ENCODE data around the gene ARHGAP44. TPM values are rescaled to one million over a fixed set of nuclear protein-coding genes. Genes with fewer than 3 reads are reported as not detected.

ARHGAP44 gene
- total RNA-seq, 1 donor from 2014 or later, result 8.7 TPM

- no peak overlapping the region for H3K4me3 Mint-ChIP-seq
Measured at GRCh38 chr17:12911239-12911638, 121.9 kb downstream of the ARHGAP44 start.

GRCh38 chr17:12917399-12917798 lies 128.1 kb downstream of the ARHGAP44 start:
- no peaks in the 10 kb centered on the region for H3F3A ChIP-seq (ENCODE audit: low read depth)
- peaks cover 4% of the 10 kb centered on the region for H3K27me3 Mint-ChIP-seq (ENCODE audit: insufficient read depth, low read depth)
- peaks cover 10% of the 10 kb centered on the region for H3K36me3 Mint-ChIP-seq
- no peak overlapping the region for H3K4me3 Mint-ChIP-seq
- TF ChIP-seq EZH2phosphoT487 (IDR thresholded peaks at IDR 0.05) (no peak), EZH2 (IDR thresholded peaks at IDR 0.05) (no peak), CTCF (IDR thresholded peaks at IDR 0.05) (no peak)
- H3K79me2 ChIP-seq (ENCODE audit: low read depth), result no peaks in the 10 kb centered on the region
- no peaks in the 10 kb centered on the region for H3K9me3 ChIP-seq (ENCODE audit: low read depth)
- H3K36me3 ChIP-seq, result no peaks in the 10 kb centered on the region
- no peaks in the 10 kb centered on the region for H3K27me3 ChIP-seq
- no peak overlapping the region for H3K27ac Mint-ChIP-seq
- H3K4me1 Mint-ChIP-seq, result no peaks in the 10 kb centered on the region
- no peaks in the 10 kb centered on the region for H3K9me3 Mint-ChIP-seq
- H3K9ac ChIP-seq, result no peak overlapping the region
- no peaks in the 10 kb centered on the region for H3K4me1 ChIP-seq
- no peak overlapping the region for H3K27ac ChIP-seq
- no peaks in the 10 kb centered on the region for H4K20me1 ChIP-seq (ENCODE audit: low read depth)
- H3K4me3 ChIP-seq, result no peak overlapping the region
- H2AFZ ChIP-seq (replicated peaks), result no peak overlapping the region
- DNase-seq (ENCODE audit: low spot score), result no peak
- H3K4me2 ChIP-seq, result no peak overlapping the region

More at GRCh38 chr17:12911239-12911638, 121.9 kb downstream of the ARHGAP44 start:
- Mint-ChIP-seq H3K27me3 (ENCODE audit: insufficient read depth, low read depth) (no peaks in the 10 kb centered on the region), H3K27ac (no peak overlapping the region), H3K36me3 (peaks cover 10% of the 10 kb centered on the region), H3K4me1 (no peaks in the 10 kb centered on the region), H3K9me3 (peaks cover 9% of the 10 kb centered on the region)
- H3F3A ChIP-seq (ENCODE audit: low read depth), result no peaks in the 10 kb centered on the region
- H3K27ac ChIP-seq, result no peak overlapping the region
- no peak overlapping the region for H3K9ac ChIP-seq
- no peak overlapping the region for H2AFZ ChIP-seq (replicated peaks)
- no peak overlapping the region for H3K4me3 ChIP-seq
- no peak for DNase-seq (ENCODE audit: low spot score)
- H3K27me3 ChIP-seq, result no peaks in the 10 kb centered on the region
- peaks cover 4% of the 10 kb centered on the region for H3K9me3 ChIP-seq (ENCODE audit: low read depth)
- no peaks in the 10 kb centered on the region for H4K20me1 ChIP-seq (ENCODE audit: low read depth)
- no peaks in the 10 kb centered on the region for H3K36me3 ChIP-seq
- H3K79me2 ChIP-seq (ENCODE audit: low read depth), result no peaks in the 10 kb centered on the region
- H3K4me1 ChIP-seq, result no peaks in the 10 kb centered on the region
- no peak overlapping the region for H3K4me2 ChIP-seq
- TF ChIP-seq EZH2phosphoT487 (IDR thresholded peaks at IDR 0.05) (no peak), CTCF (IDR thresholded peaks at IDR 0.05) (no peak), EZH2 (IDR thresholded peaks at IDR 0.05) (no peak)

- Histone ChIP-seq H4K20me1 (ENCODE audit: low read depth) (no peaks in the 10 kb centered on the region), H3K36me3 (no peaks in the 10 kb centered on the region), H3K4me1 (no peaks in the 10 kb centered on the region), H3K9me3 (ENCODE audit: low read depth) (no peaks in the 10 kb centered on the region), H3K4me2 (no peak overlapping the region), H3K4me3 (no peak overlapping the region), H2AFZ (replicated peaks) (no peak overlapping the region), H3K27ac (no peak overlapping the region), H3F3A (ENCODE audit: low read depth) (no peaks in the 10 kb centered on the region), H3K79me2 (ENCODE audit: low read depth) (no peaks in the 10 kb centered on the region), H3K27me3 (no peaks in the 10 kb centered on the region), H3K9ac (no peak overlapping the region)
- H3K27me3 Mint-ChIP-seq (ENCODE audit: insufficient read depth, low read depth), result peaks cover 4% of the 10 kb centered on the region
- H3K4me3 Mint-ChIP-seq, result no peak overlapping the region
- no peak overlapping the region for H3K27ac Mint-ChIP-seq
- TF ChIP-seq CTCF (IDR thresholded peaks at IDR 0.05) (no peak), EZH2 (IDR thresholded peaks at IDR 0.05) (no peak), EZH2phosphoT487 (IDR thresholded peaks at IDR 0.05) (no peak)
- no peaks in the 10 kb centered on the region for H3K4me1 Mint-ChIP-seq
- peaks cover 12% of the 10 kb centered on the region for H3K36me3 Mint-ChIP-seq
- no peak for DNase-seq (ENCODE audit: low spot score)
- no peaks in the 10 kb centered on the region for H3K9me3 Mint-ChIP-seq
Measured at GRCh38 chr17:12918142-12918541, 128.8 kb downstream of the ARHGAP44 start.
